ENCODE results near the gene SNRNP40.

- TF ChIP-seq CTCF (IDR thresholded peaks at IDR 0.05) = no peak
- no peak for TF ChIP-seq POLR2A (IDR thresholded peaks at IDR 0.05)
These were observed 74.4 kb downstream of the SNRNP40 start for GRCh38 chr1:31222176-31222575.
